HG03103 (cell line): Measurements from ENCODE around the gene EQTN.
"Not testable (repeated sequence)": the region's sequence is repeated elsewhere in the genome, so short reads cannot be mapped to it uniquely, and the experiment has no call there.

ENCODE experiments used
- ATAC-seq: cut with Tn5 transposase; IDR thresholded peaks from one replicate; pipeline ENCODE4 v1.9.1; 2021; ENCODE audit warnings: low read depth; ENCODE audit not compliant: unreplicated experiment

Gene EQTN

DNA sequence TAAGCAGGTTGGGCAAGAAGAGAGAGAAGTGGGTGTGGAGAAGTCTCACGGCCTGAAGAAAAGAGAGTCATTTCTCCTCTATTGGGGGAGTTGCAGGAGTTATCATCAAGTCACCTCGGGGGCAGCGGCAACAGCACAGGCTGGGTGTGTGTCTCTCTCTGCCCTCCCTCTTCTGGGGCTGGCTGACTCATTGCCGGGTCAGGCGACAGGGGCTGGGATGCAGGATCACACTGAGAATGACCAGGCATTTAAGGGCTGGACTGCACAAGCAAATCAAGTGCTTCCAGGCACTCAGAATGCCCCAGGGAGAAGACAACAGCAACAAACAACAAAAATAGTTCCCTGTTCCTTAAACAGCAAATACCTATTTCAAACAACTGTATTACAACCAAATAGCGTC is 6.3 kb upstream of the EQTN start:
- ATAC-seq: no peak

DNA sequence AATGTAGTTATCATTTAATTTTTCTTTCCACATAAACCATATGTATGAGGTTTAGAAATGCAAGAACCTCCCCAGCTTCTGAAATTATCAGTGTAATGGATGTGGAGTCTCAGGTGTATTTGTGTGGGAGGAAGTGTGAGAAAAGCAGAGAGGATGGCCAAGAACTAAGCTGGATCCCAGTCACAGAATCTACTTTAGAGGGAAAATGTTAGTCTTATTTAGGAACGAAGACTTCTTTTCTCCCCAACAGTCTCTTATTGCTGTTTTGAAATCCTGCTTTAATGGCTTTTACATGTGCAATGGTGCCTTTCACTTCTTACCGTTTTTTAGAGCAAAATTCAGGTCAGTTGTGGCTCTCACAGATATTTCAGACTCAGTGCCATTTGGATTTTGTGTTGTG is 3.0 kb downstream of the EQTN start:
- no peak for ATAC-seq

DNA sequence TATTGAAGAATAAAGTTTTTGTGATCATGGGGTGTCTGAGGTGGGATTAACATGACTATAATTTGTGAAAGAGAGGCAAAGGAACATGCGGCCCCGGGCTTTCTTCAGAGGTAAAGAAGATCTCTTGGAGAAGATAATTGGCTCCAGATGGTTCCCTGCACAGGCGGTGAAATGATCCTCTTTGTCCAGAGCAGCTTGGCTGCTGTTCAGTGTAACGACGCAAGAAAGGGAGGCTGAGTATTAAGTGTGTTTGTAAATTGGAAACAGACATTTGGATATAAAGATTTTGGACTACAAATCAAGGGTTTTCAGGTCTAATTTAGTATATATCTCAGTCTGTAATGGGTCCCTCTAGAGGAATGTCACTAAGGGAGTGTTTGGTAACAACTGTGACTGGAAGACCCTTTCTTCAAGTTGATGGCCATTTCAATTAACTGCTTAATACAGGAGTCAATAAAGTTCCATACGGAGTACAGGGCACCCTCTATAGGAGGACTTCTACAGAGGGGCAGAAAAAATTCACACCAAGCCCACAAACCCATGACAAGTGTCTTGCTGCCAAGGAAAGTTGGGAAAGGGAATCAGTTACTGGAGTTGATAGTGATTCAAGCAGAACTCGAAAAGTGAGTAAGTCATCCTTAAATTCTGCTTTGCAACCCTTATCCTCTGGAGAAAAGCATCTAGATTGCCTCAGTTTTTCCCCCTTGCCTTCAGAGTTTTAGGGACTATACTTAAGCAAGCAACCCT is 4.1 kb downstream of the EQTN start:
- no peak for ATAC-seq

DNA sequence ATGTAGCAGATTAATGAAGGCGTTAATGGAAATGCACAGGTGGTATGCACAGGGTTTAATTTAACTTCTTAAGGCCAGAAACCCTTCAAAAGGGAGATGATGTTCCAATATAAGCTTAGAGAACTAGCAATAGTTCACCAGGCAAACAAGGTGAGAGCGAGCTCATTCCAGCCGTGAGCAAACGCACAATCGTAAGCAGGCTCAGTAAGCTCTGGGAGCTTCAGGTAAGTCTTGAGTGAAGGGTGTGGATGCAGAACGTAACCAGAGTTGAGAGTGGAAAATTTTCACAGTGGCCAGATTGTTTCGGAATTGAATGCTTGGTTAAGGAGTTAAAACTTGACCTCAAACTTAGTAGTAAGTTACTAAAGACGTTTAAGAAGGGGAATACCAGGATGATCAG is 5.7 kb downstream of the EQTN start:
- ATAC-seq: no peak

DNA sequence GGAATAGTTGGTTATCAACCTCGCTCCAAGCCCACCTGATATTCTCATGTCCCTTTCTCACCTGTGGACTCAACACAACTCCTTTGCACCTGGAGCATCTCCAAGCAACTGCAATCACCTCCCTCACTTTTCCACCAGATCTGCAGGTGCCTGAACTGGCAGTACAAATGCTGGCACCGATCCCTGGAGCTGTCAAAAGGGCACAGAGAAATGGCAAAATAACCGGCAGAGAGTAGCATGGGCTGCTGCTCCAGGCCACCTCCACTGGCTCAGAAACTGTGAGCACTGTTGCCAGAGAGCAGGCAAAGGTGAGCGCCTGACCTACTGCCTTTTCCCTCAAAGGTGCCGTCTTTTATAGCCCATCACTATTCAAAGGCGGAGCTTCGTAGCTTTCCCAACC is 14.7 kb downstream of the EQTN start:
- ATAC-seq: no peak

DNA sequence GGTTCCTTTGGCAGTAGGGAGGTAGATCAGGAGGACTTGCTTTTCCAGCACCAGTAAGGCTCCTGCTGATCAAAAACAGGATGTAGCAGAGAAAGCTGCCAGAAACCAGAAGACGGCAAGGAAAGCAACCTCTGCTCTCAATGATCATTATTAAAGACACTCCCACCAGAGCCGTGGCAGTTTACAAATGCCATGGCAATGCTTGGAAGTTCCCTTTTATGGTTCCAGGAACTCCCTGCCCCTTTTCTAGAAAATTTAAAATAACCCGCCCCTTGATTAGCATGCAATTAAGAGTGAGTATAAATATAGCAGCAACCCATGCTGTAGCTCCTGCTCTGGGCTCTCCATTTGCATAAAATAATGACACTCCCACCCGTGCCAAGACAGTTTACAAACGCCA is 16.1 kb downstream of the EQTN start:
- ATAC-seq: no peak

DNA sequence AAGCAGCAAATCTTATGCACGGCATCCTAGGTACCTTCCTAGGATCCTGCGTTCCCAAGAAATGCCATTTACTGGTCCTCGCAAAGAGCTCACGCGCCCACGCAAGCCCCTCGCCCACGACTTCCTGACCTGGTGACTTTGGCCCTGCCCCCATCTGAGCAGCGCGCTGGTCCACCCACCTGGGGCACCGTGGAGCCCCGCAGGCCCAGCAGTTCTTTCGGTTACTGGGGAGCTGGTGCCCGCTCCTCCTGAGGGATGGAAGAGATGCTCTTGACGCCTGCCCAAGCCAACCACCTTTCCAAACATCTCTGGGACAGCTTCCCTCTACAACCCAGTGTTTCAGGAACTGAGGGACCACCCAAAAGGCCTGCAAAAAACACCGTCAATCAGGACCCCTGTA is 16.7 kb downstream of the EQTN start:
- ATAC-seq: no peak

DNA sequence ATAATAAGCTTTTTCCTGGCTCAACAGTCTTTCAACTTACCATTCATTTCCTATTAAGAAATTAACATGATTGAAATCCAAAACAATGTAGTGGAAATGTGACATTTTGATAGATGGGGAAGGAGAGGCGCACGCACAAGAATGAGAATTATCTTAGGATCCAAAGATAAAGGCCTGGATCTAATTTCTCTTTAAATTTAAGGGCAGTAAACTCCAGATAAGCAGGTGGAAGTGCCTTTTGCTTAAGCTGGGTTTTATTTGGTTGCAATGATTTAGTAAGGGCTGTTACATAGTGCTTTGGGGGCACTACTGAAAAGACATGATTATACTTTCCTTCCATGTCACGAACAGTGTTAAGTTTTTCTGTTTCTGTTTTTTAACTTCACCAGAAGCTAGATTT is 17.3 kb downstream of the EQTN start:
- ATAC-seq: no peak

DNA sequence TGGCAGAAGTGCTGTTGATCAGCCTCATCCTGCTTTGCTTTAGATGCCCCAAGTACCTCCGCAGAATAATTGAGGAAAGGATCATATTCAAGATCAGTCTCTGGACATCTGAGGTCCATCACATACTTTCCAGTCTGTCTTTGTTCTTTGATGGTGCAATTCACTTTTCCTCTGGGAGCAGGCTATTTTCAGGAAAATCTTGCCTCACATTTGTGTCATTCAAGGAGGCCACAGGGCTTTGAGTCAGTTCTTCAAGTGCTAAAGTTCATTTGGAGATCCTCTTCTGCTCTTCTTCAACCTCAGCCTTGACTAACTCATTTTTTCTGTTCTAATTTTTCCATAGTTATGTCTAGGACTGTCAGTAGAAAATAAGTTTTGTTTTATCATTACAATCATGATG is 18.6 kb downstream of the EQTN start:
- ATAC-seq: no peak

DNA sequence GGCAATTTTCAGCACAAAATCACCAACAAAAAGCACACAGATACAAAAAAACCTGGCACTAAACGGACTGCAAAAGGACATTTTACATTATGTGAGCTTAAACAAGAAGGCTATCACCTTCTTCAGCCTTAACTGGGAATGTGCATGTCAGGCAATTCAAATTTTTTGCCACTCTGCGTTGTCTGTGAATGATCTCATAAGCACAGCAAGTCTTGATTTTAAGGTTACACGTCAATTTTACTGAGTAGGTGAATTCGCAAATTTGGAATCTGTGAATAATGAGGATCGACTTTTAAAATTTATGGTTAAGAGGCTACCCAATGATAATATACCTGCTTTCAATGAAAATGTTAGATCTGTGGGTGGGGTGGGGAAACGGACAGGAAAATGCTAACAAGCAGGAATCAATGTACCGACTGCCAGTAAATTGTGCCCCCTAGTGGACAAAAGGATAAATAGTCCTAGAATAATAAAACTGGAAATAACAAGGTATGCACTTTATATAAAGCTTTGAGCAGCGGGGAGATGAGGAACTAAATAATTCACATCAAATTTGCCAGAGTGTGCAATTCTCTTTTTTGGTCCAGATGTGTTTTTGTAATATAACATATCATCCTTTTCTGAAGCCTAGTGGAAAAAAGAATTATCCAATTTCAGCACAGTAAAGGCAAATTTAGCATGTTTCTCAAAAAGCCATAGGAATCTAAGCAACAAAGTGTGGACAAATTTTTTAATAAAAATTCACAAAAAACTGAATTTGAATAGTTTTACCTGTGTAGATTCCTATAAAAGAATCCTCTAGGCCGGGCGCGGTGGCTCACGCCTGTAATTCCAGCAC is 20.5 kb downstream of the EQTN start:
- peak; percentile 57 for ATAC-seq

DNA sequence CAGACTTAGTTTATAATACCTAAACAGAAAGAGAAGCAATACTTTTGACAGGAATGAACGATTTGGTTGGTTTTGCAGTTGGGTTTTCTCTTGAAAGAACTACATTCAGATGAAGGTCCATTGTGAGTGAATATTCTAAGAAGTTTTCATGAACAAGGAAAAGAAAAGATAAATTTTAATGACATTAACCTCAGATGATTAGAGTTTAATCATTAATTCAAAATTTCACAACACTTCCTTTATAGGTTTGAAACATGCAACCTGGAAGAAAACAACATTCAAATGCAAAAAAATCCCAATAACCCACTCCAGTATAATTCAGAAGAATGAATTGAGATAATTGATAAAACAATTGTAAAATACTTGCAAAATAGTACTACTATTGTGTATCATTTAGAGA is 23.8 kb downstream of the EQTN start:
- no peak for ATAC-seq

DNA sequence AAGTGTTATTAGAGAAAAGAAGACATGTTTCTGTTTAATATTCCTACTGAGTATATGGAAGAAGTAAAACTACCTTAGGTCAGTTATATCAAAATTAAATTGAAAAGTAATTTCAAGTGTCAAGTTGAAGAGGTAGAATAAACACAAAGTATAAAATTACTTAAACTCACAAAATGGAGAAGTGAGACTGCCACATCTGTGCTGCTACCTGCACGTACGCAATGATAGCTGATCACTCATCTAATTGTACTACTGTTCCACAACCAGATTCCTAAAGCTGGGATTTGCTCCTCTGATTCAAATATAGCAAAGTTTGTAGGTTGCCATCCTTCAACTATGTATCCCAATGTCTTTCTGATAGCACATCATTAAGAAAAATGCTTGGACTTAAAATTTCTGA is 24.8 kb downstream of the EQTN start:
- ATAC-seq: no peak

DNA sequence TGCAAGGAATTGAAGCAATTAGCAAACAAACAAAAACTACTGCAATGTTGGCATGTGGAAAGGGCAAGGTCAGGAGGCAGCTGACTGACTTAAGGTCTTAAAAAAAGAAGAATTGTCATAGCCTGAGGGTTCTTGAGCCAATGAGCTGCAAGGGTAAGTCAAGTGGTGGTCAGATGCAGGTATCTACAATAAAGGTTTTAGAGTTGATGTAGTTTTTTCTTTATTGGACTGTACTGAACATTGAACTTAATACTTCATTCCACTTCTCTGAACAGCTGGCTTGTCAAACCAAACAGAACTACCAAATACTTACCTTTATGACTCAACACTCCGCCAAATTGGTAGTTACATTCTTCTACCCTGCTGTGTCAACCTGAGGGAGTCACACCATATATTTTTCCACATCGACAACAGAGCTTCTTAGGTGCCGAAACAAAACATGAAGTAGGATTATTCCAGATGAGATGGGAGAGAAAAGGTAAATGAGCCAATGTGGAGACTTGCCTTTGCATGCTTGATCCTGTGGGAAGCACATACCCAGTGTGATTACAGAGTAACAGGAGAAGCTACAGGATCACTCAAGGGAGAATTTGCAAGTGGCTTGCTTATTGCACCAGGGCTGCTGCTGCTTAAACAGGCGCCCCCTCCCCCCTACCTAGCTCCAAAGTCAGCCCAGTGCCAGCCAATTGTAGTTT is 35.3 kb downstream of the EQTN start:
- ATAC-seq: no peak

DNA sequence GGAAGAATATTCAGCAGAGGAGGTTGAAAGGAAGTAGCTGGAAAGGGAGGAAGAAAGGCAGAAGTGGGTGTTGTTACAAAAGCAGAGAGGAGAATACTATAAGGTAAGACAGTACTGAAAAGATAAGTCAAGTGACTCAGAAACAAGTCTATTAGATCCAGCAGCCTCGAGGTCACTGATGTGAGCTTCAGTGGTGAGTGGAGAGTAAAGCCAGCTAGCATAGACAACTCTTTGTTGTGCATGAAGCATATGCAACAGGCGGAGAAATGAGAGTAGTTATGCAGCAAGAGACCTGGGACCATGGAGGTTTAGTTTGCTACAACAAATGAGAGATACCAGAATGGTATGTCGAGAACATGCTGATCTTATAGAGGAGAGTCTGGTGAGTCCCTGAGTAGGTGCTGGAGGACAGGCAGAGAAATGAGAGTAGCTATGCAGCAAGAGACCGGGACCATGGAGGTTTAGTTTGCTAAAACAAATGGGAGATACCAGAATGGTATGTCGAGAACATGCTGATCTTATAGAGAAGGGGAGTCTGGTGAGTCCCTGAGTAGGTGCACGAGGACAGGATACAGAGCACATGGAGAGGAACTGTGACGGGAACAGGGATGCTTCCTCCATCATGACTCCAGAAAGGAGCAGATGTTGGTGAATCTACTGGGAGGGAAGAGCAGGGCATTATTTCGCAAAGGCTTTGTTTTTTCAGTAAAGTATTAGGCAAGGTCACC is 36.0 kb downstream of the EQTN start:
- ATAC-seq: no peak

DNA sequence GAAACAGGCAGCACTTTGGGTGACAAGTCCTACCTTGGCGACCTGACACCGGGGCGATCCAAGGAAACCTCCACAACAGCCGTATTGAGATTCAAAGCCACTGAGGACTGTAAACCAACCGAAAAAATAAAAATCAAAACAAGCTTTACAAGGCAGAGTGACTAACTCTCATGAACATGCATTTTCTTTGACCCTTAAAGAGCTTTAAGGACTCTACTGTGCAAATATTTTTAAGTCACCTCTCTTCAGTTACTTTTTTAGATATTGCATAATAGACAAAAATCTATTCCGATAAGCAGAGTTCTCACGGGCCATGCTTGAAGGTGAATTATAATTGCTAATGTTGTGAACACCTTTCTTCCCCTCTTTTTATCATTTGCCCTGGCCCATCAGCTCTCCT is 38.3 kb downstream of the EQTN start:
- ATAC-seq: no peak

DNA sequence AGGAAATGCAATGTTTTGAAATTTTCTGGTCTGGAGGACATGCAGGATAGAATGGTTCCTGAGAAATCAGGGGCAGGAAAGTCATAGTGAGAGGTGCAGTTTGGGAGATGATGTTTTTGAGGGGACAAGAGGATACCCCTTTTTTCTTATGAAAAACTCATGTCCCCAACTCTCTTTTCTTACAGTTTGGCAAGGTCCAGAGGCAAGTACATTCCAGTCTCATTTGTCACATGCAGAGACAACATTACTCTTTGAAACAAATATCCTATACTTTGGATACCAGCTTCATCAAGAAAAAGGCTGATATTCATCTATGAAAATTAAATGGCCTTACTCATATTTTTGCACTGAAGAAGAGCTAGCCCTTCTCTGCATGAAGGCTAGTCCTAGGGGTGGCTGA is 48.2 kb downstream of the EQTN start:
- ATAC-seq: no peak

DNA sequence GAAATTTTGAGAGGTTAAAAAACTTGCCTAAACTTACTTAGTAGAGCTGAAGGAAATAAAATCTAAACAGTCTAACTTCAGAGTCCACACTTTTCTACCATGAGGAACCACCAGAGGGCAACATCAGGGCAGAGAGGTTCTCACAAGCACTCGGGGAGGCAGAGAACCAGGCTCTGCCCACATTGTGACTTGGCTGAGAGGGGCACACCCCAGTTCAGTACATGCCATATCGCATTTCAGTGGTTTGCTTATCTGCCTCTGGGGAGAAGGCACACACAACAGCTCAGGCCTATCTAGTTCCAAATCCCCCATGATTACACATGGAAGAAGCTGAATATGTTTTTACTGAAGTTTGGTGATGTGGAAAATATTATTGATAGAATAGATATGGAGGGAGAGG is 49.2 kb downstream of the EQTN start:
- peak; percentile 94 for ATAC-seq

DNA sequence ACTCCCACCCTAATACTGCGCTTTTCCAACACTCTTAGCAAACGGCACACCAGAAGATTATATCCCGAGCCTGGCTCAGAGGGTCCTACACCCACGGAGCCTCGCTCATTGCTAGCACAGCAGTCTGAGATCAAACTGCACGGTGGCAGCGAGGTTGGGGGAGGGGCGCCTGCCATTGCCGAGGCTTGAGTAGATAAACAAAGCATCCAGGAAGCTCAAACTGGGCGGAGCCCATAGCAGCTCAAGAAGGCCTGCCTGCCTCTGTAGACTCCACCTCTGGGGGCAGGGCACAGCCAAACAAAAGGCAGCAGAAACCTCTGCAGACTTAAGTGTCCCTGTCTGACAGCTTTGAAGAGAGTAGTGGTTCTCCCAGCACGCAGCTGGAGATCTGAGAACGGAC is 57.3 kb downstream of the EQTN start:
- ATAC-seq: not testable (repeated sequence)
